ENCODE measurements around the gene STS.

STS gene

GRCh38 chrX:7147413-7147977 is at the start of gene STS:
Gene STS, plus strand, starts transcription at chrX:7147712. Its CDS starts 105,488 bp downstream, at chrX:7253200.
- DNase-seq (ENCODE audit: low spot score), result no peak

- no peak for DNase-seq (ENCODE audit: low spot score)
These were observed 47.5 kb upstream of the STS start for GRCh38 chrX:7100022-7100421.

- no peak for DNase-seq (ENCODE audit: low spot score)
These were observed 45.4 kb upstream of the STS start for GRCh38 chrX:7102119-7102518.

- no peak for DNase-seq (ENCODE audit: low spot score)
These were observed 40.9 kb upstream of the STS start for GRCh38 chrX:7106649-7107048.

- no peak for DNase-seq (ENCODE audit: low spot score)
These were observed 39.5 kb upstream of the STS start for GRCh38 chrX:7108030-7108429.

- DNase-seq (ENCODE audit: low spot score), result no peak
These were observed 38.4 kb upstream of the STS start for GRCh38 chrX:7109049-7109531.

GRCh38 chrX:7109838-7110793 is 37.4 kb upstream of the STS start:
- no peak for DNase-seq (ENCODE audit: low spot score)

- DNase-seq (ENCODE audit: low spot score), result no peak
These were observed 36.7 kb upstream of the STS start for GRCh38 chrX:7110821-7111276.

GRCh38 chrX:7111518-7111917 is 36.0 kb upstream of the STS start:
- DNase-seq (ENCODE audit: low spot score), result no peak

GRCh38 chrX:7112071-7112470 is 35.4 kb upstream of the STS start:
- no peak for DNase-seq (ENCODE audit: low spot score)

- DNase-seq (ENCODE audit: low spot score), result no peak
These were observed 32.0 kb upstream of the STS start for GRCh38 chrX:7115557-7115956.

GRCh38 chrX:7116081-7116480 is 31.4 kb upstream of the STS start:
- DNase-seq (ENCODE audit: low spot score), result no peak

- DNase-seq (ENCODE audit: low spot score), result no peak
These were observed 29.9 kb upstream of the STS start for GRCh38 chrX:7117587-7117986.

- DNase-seq (ENCODE audit: low spot score), result no peak
These were observed 27.3 kb upstream of the STS start for GRCh38 chrX:7119950-7120877.

GRCh38 chrX:7120878-7121219 is 26.7 kb upstream of the STS start:
- DNase-seq (ENCODE audit: low spot score), result no peak

- DNase-seq (ENCODE audit: low spot score), result no peak
These were observed 20.5 kb upstream of the STS start for GRCh38 chrX:7127056-7127455.

- no peak for DNase-seq (ENCODE audit: low spot score)
These were observed 15.9 kb upstream of the STS start for GRCh38 chrX:7131621-7132020.

- peak; percentile 34 for DNase-seq (ENCODE audit: low spot score)
These were observed 15.0 kb upstream of the STS start for GRCh38 chrX:7132335-7133049.

GRCh38 chrX:7133050-7133440 is 14.5 kb upstream of the STS start:
- DNase-seq (ENCODE audit: low spot score), result no peak

GRCh38 chrX:7134981-7135380 is 12.5 kb upstream of the STS start:
- no peak for DNase-seq (ENCODE audit: low spot score)

- DNase-seq (ENCODE audit: low spot score), result peak; percentile 69
These were observed 8.1 kb upstream of the STS start for GRCh38 chrX:7139202-7140081.

Measured in AG08396 (cell line).